H1 (cell line): Measurements from ENCODE around the gene FOXN3. TPM values are rescaled to one million over a fixed set of nuclear protein-coding genes. Genes with fewer than 3 reads are reported as not detected.

Experiments
- CTCF ChIA-PET: fragments of 300-600 bp; sonication (Branson Sonifier 250); formaldehyde crosslinking; loops from one replicate; lab custom pipeline; 2021; ENCODE audit not compliant: partially characterized antibody; lab: Charles Lee
- POLR2A ChIA-PET: fragments of 300-600 bp; sonication (Branson Sonifier 250); formaldehyde crosslinking; loops from one replicate; lab custom pipeline; 2021; ENCODE audit warnings: inconsistent platforms; ENCODE audit not compliant: partially characterized antibody; lab: Charles Lee
- DNase-seq, 2 experiments: peaks; one replicate each; pipeline versions ENCODE4 v3.0.0 to v3.0.0-alpha.2; 2010 to 2022; ENCODE audit warnings: low spot score in 2 of 2, low read depth in 1 of 2, mixed read lengths in 1 of 2
- FAIRE-seq: peaks from 2 replicates; lab custom pipeline; 2011; peaks lifted over from hg19 to GRCh38; lab: Jason Lieb, UNC
- H2AFZ ChIP-seq: 2 replicates; pipeline ENCODE4 v1.8.1; 2012; ENCODE audit warnings: low read length, inconsistent platforms
- H2AK5ac ChIP-seq: 2 replicates; pipeline ENCODE4 v1.6.1; 2013; ENCODE audit warnings: low read depth, low read length
- H2BK120ac ChIP-seq: replicated peaks from 2 replicates; pipeline ENCODE3; 2013; ENCODE audit warnings: low read depth, low read length, inconsistent platforms
- H2BK12ac ChIP-seq: 2 replicates; pipeline ENCODE4 v1.6.1; 2013; ENCODE audit warnings: low read depth, low read length
- H2BK15ac ChIP-seq: 2 replicates; pipeline ENCODE4 v1.6.1; 2013; ENCODE audit warnings: low read length
- H2BK20ac ChIP-seq: 2 replicates; pipeline ENCODE4 v1.6.1; 2013; ENCODE audit warnings: low read length
- H2BK5ac ChIP-seq: 2 replicates; pipeline ENCODE4 v1.6.1; 2013; ENCODE audit warnings: low read depth, low read length
- H3K14ac ChIP-seq: 2 replicates; pipeline ENCODE4 v1.6.1; 2013; ENCODE audit warnings: inconsistent platforms; ENCODE audit not compliant: insufficient read length
- H3K18ac ChIP-seq: 2 replicates; pipeline ENCODE4 v1.6.1; 2013; ENCODE audit warnings: low read length; ENCODE audit errors: extremely low read depth
- H3K23ac ChIP-seq: 2 replicates; pipeline ENCODE4 v1.6.1; 2013; ENCODE audit warnings: inconsistent platforms; ENCODE audit not compliant: insufficient read length
- H3K23me2 ChIP-seq: 2 replicates; pipeline ENCODE4 v1.6.1; 2013; ENCODE audit warnings: low read depth, low read length
- H3K27ac ChIP-seq: 2 replicates; pipeline ENCODE4 v1.6.1; 2011; ENCODE audit warnings: low read depth, low read length, inconsistent platforms
- H3K27me3 ChIP-seq, 4 experiments: replicated peaks in 1 of 4; 1 replicate in 1 of 4; 2 replicates in 3 of 4; pipeline versions ENCODE4 v1.6.1 to v1.8.1; 2011 to 2013; ENCODE audit warnings: low read length in 3 of 4, mild to moderate bottlenecking in 3 of 4, inconsistent platforms in 2 of 4, mixed read lengths in 2 of 4, moderate library complexity in 1 of 4; ENCODE audit not compliant: control insufficient read depth in 3 of 4, insufficient read depth in 3 of 4; ENCODE audit errors: extremely low read depth in 1 of 4
- H3K36me3 ChIP-seq, 4 experiments: 2 replicates each; pipeline versions ENCODE4 v1.6.1 to v1.8.1; 2011 to 2013; ENCODE audit warnings: mild to moderate bottlenecking in 4 of 4, low read length in 3 of 4, moderate library complexity in 2 of 4, control low read depth in 1 of 4, inconsistent platforms in 1 of 4; ENCODE audit not compliant: insufficient read depth in 4 of 4, control insufficient read depth in 2 of 4
- H3K4ac ChIP-seq: replicated peaks from 2 replicates; pipeline ENCODE3; 2013; ENCODE audit warnings: low read length, low read depth, mixed read lengths, inconsistent platforms; ENCODE audit not compliant: insufficient read length
- H3K4me1 ChIP-seq, 4 experiments: replicated peaks in 1 of 4; 1 replicate in 1 of 4; 2 replicates in 3 of 4; pipeline versions ENCODE4 v1.6.1 to v1.8.1; 2011 to 2013; ENCODE audit warnings: low read length in 3 of 4, inconsistent platforms in 2 of 4, mixed read lengths in 1 of 4; ENCODE audit not compliant: insufficient read depth in 4 of 4, control insufficient read depth in 3 of 4
- H3K4me2 ChIP-seq, 2 experiments: 2 replicates each; pipeline versions ENCODE4 v1.6.1 to v1.8.1; 2011 to 2013; ENCODE audit warnings: low read depth in 2 of 2, low read length in 2 of 2, control low read depth in 1 of 2, inconsistent platforms in 1 of 2, mild to moderate bottlenecking in 1 of 2; ENCODE audit not compliant: insufficient read depth in 1 of 2
- H3K4me3 ChIP-seq, 4 experiments: fragments of 200-600, 300-600 bp in 1 of 4; sonication (generic), shearing (Covaris generic), sonication (Bioruptor Twin) in 1 of 4; 2 replicates each; pipeline versions ENCODE4 v1.5.1 to v1.8.1; 2011 to 2016; ENCODE audit warnings: low read length in 4 of 4, low read depth in 3 of 4, control low read depth in 2 of 4, inconsistent platforms in 2 of 4, mild to moderate bottlenecking in 2 of 4, mixed read lengths in 1 of 4, moderate library complexity in 1 of 4; ENCODE audit not compliant: insufficient read depth in 2 of 4; ENCODE audit errors: extremely low read depth in 1 of 4
- H3K56ac ChIP-seq: replicated peaks from 2 replicates; pipeline ENCODE3; 2013; ENCODE audit warnings: low read depth, mild to moderate bottlenecking, mixed read lengths, low read length, inconsistent platforms; ENCODE audit not compliant: insufficient read length
- H3K79me1 ChIP-seq: 2 replicates; pipeline ENCODE4 v1.6.1; 2013; ENCODE audit warnings: low read depth, low read length, control low read depth
- H3K79me2 ChIP-seq, 2 experiments: 2 replicates each; pipeline versions ENCODE4 v1.6.1 to v1.8.1; 2012 to 2013; ENCODE audit warnings: low read length in 2 of 2, mild to moderate bottlenecking in 2 of 2, inconsistent platforms in 1 of 2; ENCODE audit not compliant: insufficient read depth in 2 of 2, control insufficient read depth in 1 of 2
- H3K9ac ChIP-seq, 4 experiments: replicated peaks in 1 of 4; 1 replicate in 1 of 4; 2 replicates in 3 of 4; pipeline versions ENCODE4 v1.6.1 to v1.8.1; 2011 to 2013; ENCODE audit warnings: low read depth in 3 of 4, low read length in 3 of 4, control low read depth in 2 of 4, mild to moderate bottlenecking in 2 of 4, moderate library complexity in 2 of 4, inconsistent platforms in 1 of 4; ENCODE audit errors: extremely low read depth in 1 of 4
- H3K9me3 ChIP-seq, 2 experiments: 2 replicates each; pipeline versions ENCODE4 v1.6.1 to v1.8.1; 2012 to 2013; ENCODE audit warnings: mild to moderate bottlenecking in 2 of 2, moderate library complexity in 2 of 2, control low read depth in 1 of 2, inconsistent platforms in 1 of 2, low read depth in 1 of 2, low read length in 1 of 2, mixed read lengths in 1 of 2; ENCODE audit not compliant: insufficient read depth in 2 of 2
- H4K20me1 ChIP-seq, 2 experiments: replicated peaks in 1 of 2; 2 replicates each; pipeline versions ENCODE3 to v1.8.1; 2011 to 2013; ENCODE audit warnings: inconsistent platforms in 2 of 2, low read length in 2 of 2, mild to moderate bottlenecking in 1 of 2; ENCODE audit not compliant: insufficient read depth in 2 of 2, control insufficient read depth in 1 of 2
- H4K5ac ChIP-seq: 2 replicates; pipeline ENCODE4 v1.6.1; 2013; ENCODE audit warnings: low read length, low read depth, mixed read lengths, inconsistent platforms; ENCODE audit not compliant: insufficient read length
- H4K8ac ChIP-seq: 2 replicates; pipeline ENCODE4 v1.8.0; 2013; ENCODE audit warnings: mild to moderate bottlenecking, moderate library complexity, low read length, inconsistent platforms; ENCODE audit not compliant: insufficient read depth; ENCODE audit errors: extremely low read depth
- H4K91ac ChIP-seq: replicated peaks from 2 replicates; pipeline ENCODE3; 2013; ENCODE audit warnings: low read length, mixed read lengths, inconsistent platforms; ENCODE audit not compliant: insufficient read length
- ASH2L ChIP-seq: fragments of 200-600, 300-600 bp; sonication (generic); IDR thresholded peaks from one replicate; pipeline ENCODE4 v1.7.1; 2017; ENCODE audit warnings: low read length
- BACH1 ChIP-seq: IDR thresholded peaks from 2 replicates; pipeline ENCODE4 v1.6.1; 2012; ENCODE audit warnings: low read length, improper control_type of control experiment
- CBX8 ChIP-seq: fragments of 300-800, 300-1000 bp; sonication (generic); IDR thresholded peaks from 2 replicates; pipeline ENCODE4 v1.7.1; 2016; ENCODE audit warnings: low read depth, low read length, borderline replicate concordance
- CEBPB ChIP-seq: IDR thresholded peaks from 2 replicates; pipeline ENCODE4 v1.6.1; 2012; ENCODE audit warnings: low read depth, low read length
- HDAC2 ChIP-seq, 2 experiments: fragments of 300-600 bp in 1 of 2; sonication (generic) in 1 of 2; IDR thresholded peaks; 2 replicates each; pipeline ENCODE4 v1.6.1; 2011 to 2012; ENCODE audit warnings: low read depth in 2 of 2, low read length in 2 of 2, mild to moderate bottlenecking in 2 of 2, moderate library complexity in 2 of 2, borderline replicate concordance in 1 of 2, inconsistent platforms in 1 of 2
- JUN ChIP-seq: IDR thresholded peaks from 2 replicates; pipeline ENCODE4 v1.6.1; 2011; ENCODE audit warnings: low read depth, mild to moderate bottlenecking, improper control_type of control experiment, low read length
- SIRT6 ChIP-seq: IDR thresholded peaks from one replicate; pipeline ENCODE4 v1.7.1; 2012; ENCODE audit warnings: low read length, inconsistent platforms
- SIX5 ChIP-seq: IDR thresholded peaks from 2 replicates; pipeline ENCODE4 v1.6.1; 2011; ENCODE audit warnings: mild to moderate bottlenecking, low read depth, low read length
- TBP ChIP-seq: IDR thresholded peaks from 2 replicates; pipeline ENCODE4 v1.6.1; 2011; ENCODE audit warnings: low read depth, low read length, improper control_type of control experiment
- TCF12 ChIP-seq: IDR thresholded peaks from 2 replicates; pipeline ENCODE4 v1.6.1; 2011; ENCODE audit warnings: low read depth, mild to moderate bottlenecking, low read length
- WGBS, 2 experiments: shearing (Covaris generic) in 1 of 2; methylation state at CpG; one replicate each; pipeline versions ENCODE4 v1.1.6 to v1.1.7; 2013 to 2015; ENCODE audit warnings: low lambda C conversion rate in 2 of 2, mixed read lengths in 2 of 2, inconsistent platforms in 1 of 2, low coverage in 1 of 2, missing lambda C conversion rate in 1 of 2; ENCODE audit not compliant: insufficient replicate concordance in 2 of 2, insufficient coverage in 1 of 2, insufficient read length in 1 of 2; ENCODE audit errors: extremely low coverage in 1 of 2, missing lambda C conversion rate in 1 of 2; 5-methylcytosine and 5-hydroxymethylcytosine counted together
- polyA plus RNA-seq, 7 experiments: library from polyadenylated mRNA; depleted of rRNA in 3 of 7; stranded (reverse) in 5 of 7; unstranded in 2 of 7; fragments of >200 nt in 5 of 7; fragments of 200-250 nt in 2 of 7; gene quantifications; 1 replicate in 5 of 7; 2 replicates in 1 of 7; 4 replicates in 1 of 7; pipeline versions ENCODE4 v1.2.1 to v1.2.3, GENCODE V29; 2011 to 2013; ENCODE audit warnings: missing spikeins in 2 of 7, mixed read lengths in 2 of 7
- total RNA-seq: library from RNA; stranded (reverse); fragmentation: NEBNext Ultra II Directional; extraction: Animal tissue kit (Norgen Biotek cat#: 25700); gene quantifications from 2 replicates; pipeline ENCODE4 v1.2.1, GENCODE V29; 2021
- TF ChIP-seq, protein P1 (sequence below): IDR thresholded peaks from 2 replicates; pipeline ENCODE4 v1.6.1; 2012; ENCODE audit warnings: inconsistent platforms
- TF ChIP-seq, protein P2 (sequence below): IDR thresholded peaks from 2 replicates; pipeline ENCODE4 v1.6.1; 2011; ENCODE audit warnings: low read length, improper control_type of control experiment

FOXN3 gene
- total and polyA plus RNA-seq, 2 of the 8 experiments (the other 6 are each of a cell fraction or from before 2014, with no cell fraction given) = 52.6 to 178 TPM

DNA sequence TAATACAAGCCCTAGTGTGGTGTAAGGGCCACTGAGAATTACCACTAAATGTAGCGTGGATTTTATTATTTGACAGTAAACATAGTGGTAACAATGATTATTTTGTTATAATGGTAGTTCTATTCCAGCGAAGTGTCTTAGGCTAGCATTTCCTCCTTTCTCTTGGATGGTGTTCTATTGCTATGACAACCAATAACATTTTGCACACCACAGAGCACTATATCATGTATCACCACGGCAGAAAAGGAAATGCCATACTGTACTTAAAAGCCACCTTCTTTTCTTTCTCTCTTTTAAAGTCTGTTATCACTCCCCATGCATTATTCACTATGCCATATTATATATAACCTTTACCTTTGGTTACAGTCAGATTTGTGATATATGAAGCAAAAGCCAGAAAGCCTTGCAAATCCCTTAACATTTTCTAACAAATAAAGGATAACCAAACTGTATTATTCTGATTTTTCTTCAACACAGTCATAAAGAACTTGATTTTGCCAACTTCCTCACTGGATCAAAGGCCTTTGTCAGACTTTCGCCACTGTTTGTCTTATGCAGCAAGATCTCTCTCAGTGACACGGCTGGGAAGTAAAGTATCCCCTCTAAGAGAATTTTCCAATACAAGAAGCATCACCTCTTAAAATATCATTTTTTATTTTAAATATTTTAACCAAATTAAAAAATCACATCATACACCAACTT, 195.8 kb downstream of the FOXN3 start:
- no peaks in the 10 kb centered on the region for H3K27me3 ChIP-seq
- peaks cover 2 to 11% of the 10 kb centered on the region in 2 experiments for H4K20me1 ChIP-seq
- CTCF ChIA-PET = interaction anchor here (1.2 kb wide), 1 partner anchor 180 kb away, joined by 4 read pairs; no protein-coding TSS in a partner anchor
- WGBS, 2 experiments = 88% methylated on average over 5 of the region's 5 CpGs; no CpG with 5 or more reads in 1 of the 2 experiments
- no peaks in the 10 kb centered on the region for H3K4me1 ChIP-seq
- peaks cover 0 to 8% (median 6%) of the 10 kb centered on the region in 4 experiments; a peak in 2 of 8 replicates for H3K36me3 ChIP-seq
- no peak overlapping the region for H3K4me2 ChIP-seq
- POLR2A ChIA-PET = interaction anchor here (0.7 kb wide), 1 partner anchor 53 kb away, joined by 3 read pairs; no protein-coding TSS in a partner anchor
- no peak overlapping the region for H3K4ac ChIP-seq
- H3K27ac ChIP-seq = no peak overlapping the region
- H3K18ac ChIP-seq = no peak overlapping the region
- H3K79me2 ChIP-seq = peaks cover 0 to 21% of the 10 kb centered on the region in 2 experiments; a peak in 3 of 4 replicates
- FAIRE-seq (no peak), DNase-seq (no peak)
- H3K4me3 ChIP-seq = no peak overlapping the region
- no peak overlapping the region for H2BK5ac ChIP-seq
- peaks cover 3% of the 10 kb centered on the region; the same call in 1 of the 2 replicates for H3K79me1 ChIP-seq
- no peak overlapping the region for H4K8ac ChIP-seq
- H3K9me3 ChIP-seq = no peaks in the 10 kb centered on the region
- no peak overlapping the region for H2BK12ac ChIP-seq
- no peak overlapping the region for H3K14ac ChIP-seq
- H3K9ac ChIP-seq = no peak overlapping the region
- H3K23ac ChIP-seq = no peak overlapping the region
- no peak overlapping the region for H2AFZ ChIP-seq
- no peak overlapping the region for H3K56ac ChIP-seq
- H4K5ac ChIP-seq = no peak overlapping the region
- no peak overlapping the region for H2AK5ac ChIP-seq
- H4K91ac ChIP-seq = no peak overlapping the region
- H3K23me2 ChIP-seq = no peaks in the 10 kb centered on the region
- H2BK20ac ChIP-seq = no peak overlapping the region
- H2BK120ac ChIP-seq = no peak overlapping the region
- no peak overlapping the region for H2BK15ac ChIP-seq
- TF ChIP-seq CEBPB = no peak
- no peak for TF ChIP-seq HDAC2 (IDR thresholded peaks at IDR 0.05; ENCODE audit: borderline replicate concordance in 1 of 2, low read depth in 2 of 2, low read length in 2 of 2)
- TF ChIP-seq, protein P1, sequence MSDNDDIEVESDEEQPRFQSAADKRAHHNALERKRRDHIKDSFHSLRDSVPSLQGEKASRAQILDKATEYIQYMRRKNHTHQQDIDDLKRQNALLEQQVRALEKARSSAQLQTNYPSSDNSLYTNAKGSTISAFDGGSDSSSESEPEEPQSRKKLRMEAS = no peak
- TF ChIP-seq SIX5 = no peak
- no peak for TF ChIP-seq JUN
- TF ChIP-seq TCF12 = no peak
- TF ChIP-seq, protein P2, sequence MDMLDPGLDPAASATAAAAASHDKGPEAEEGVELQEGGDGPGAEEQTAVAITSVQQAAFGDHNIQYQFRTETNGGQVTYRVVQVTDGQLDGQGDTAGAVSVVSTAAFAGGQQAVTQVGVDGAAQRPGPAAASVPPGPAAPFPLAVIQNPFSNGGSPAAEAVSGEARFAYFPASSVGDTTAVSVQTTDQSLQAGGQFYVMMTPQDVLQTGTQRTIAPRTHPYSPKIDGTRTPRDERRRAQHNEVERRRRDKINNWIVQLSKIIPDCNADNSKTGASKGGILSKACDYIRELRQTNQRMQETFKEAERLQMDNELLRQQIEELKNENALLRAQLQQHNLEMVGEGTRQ = no peak
- no peak for TF ChIP-seq CBX8
- TF ChIP-seq ASH2L = no peak
- TF ChIP-seq SIRT6 = no peak
- no peak for TF ChIP-seq TBP
- no peak for TF ChIP-seq BACH1
